GM19455 (cell line): Measurements from ENCODE around the gene UBE2H.

ENCODE experiments used
- ATAC-seq: cut with Tn5 transposase; IDR thresholded peaks from one replicate; pipeline ENCODE4 v1.9.1; 2021; ENCODE audit not compliant: unreplicated experiment

The UBE2H gene

DNA sequence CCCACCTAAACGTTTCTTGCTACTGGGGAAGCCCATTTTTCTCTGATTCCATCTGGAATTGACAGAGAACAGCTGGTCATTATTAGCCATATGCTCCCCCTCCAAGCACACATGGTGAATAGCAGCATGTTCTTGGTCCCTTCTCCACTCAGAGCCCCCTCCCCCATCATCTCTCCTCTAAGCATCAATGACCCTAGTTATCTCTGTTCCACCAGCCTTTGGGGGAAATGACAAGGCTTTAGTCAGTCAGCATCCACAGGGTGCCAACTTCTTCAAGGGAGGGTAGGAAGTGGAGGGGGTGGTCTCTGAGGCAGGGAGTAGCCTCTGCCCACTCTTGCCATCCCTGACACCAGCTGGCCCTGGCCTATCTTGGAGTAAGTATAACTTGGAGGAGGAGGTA lies 163.1 kb downstream of the UBE2H start:
- no peak for ATAC-seq

DNA sequence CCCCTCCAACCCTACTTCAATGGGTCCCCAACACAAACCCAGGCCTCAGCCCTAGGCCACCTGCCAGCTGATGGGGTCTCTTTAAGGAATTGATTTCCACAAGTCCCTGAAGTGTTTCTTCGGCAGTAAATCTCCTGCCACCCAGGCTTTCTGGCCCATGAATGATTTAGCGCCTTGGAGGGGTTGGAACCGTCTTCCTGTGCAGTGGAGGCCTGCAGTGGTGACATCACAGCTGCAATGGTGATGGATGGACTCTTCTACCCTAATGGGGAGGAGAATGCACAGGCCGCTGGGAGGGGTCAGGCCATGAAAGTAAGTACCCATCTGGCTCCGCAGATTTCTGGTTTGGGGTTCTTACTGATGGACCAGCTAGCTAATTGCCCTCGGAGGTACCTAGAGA lies 163.8 kb downstream of the UBE2H start:
- ATAC-seq: no peak

DNA sequence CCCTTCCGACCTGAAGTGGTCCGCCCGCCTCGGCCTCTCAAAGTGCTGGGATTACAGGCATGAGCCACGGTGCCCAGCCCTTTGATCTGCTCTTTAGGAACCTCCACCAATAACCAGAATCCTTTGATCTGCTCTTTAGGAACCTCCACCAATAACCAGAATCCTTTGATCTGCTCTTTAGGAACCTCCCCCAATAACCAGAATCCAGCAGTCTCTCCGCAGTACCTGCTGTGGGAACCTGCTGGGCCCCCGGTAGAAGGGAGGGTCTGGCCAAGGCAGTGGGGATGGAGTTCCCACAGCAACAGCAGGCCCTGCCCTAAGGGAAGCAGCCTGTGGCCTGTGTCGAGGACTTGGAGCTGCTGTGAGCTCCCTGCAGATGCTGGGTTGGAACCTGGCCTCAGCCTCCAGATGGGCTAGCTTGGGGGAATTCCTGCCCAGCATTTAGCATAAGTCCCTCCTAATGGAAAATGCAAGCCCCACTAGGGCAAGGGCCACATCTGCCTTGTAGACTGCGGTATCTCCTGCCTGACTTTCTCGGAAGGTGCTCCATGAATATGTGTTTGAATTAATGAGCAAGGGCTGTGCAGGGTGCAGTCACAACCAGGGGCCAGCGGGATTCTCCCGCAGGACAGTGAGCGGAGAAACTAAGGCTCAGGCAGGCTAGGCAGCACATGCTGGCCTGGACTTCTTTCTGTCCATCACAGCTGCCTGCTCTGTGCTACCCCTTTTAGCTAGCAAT lies 165.8 kb downstream of the UBE2H start:
- ATAC-seq: no peak

DNA sequence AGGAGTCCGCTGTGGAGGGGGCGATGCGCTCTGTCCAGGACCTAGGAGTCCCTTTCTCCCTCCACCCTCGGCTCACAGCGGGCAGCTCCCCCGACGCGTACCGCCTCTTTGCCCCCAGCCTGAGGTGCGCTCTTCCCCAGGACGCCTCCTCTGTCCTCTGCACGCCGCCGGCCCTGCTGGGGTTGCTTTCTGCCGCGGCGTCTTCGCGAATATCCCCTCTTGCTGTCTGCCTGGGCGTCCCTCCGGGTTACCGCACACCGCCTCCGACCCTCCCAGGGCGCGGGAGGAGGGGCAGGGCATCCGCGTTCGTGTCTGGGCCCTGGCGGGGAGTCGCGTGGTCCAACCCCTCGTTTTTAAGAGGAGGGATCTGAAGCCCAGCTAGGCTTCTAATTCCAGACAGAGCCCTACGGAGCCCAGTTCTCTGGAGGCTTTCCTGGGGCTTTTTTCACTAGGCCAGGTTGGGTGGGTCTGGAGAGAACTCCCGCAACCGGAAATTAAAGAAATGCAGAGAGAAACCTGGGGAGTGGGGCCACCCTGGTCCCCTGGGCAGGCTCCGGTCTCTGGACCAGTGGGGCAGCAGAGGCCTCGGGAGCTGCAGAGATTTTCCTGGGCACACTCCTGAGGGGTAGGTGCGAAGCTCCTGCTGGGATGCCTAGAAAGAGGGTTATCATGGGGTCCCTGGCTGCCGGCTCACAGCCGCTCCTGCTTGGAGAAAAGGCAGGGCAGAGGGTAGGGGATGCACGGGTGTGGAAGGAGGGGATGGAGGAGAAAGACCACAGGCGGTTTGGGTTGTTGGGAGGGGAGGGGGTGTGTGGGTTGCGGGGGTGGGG lies 166.9 kb downstream of the UBE2H start:
- no peak for ATAC-seq

DNA sequence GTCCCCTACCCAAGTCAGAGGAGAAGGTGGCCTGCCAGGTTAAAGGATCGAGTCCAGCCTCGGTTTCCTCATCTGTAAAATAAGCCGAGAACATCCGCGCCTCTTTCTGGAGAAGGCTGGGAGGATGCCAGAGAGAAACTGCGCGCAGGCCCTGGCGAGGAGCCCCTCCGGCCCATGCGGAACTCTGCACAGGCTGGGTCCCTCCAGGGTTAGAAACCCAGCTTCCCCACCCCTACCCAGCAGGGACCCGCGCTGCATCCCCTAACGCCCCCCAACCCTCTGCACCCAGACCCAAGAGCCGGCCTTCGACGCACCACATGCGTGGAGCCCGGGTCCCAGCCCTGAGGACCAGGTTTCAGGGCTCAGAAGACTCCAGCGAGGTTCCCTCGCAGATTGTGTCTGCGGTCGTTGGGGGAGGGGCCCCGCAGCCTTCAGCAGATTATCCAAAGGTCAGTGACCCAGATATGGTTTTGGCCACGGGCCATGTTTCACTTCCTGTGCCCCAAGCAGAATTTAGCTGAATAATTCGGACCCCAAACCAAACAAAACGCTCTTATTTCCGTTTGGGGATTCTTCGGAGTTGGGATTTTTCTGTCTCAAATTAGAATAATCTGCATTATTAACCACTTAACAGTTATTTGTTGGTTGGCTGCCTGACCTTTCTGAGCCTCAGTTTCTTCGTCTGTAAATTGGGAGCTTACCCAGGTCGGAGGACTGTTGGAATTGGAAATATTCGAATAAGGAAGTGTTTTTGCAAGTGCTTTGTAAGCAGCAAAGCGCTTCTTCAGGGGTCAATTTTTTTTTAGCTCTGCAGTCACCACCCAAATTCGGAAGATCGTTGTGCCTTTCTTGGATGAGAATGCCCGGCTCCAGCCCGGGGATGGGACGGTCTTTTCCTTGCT lies 167.7 kb downstream of the UBE2H start:
- ATAC-seq: no peak

DNA sequence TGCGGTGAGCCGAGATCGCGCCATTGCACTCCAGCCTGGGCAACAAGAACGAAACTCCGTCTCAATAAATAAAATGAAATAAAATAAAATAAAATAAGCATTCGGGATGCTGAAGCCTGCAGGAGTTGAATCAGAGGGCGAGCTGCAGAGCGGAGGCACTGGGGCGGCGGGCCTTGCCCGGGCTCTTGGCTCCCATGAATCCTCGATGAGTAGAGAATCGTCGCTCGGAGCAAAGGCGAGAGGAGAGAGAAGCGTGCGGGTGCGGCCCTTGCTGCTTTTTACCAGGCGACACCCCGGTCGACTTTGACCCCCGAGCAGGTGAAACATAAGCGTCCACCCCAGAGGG lies 168.3 kb downstream of the UBE2H start:
- no peak for ATAC-seq

DNA sequence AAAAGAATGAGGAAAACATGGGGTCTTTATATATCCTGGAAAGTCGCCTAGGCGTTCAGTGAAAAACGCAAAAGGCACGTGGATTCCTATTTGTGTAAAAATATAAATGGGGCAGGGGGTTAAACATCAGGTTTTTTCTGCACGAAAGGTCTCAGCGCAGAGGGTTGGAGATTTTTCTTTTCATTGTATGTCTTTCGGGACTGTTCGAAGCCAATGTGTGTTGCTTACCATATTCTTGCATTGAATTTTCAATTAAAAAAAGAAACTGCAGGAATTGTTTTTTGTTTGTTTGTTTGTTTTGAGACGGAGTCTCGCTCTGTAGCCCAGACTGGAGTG lies 169.2 kb downstream of the UBE2H start:
- ATAC-seq: no peak

DNA sequence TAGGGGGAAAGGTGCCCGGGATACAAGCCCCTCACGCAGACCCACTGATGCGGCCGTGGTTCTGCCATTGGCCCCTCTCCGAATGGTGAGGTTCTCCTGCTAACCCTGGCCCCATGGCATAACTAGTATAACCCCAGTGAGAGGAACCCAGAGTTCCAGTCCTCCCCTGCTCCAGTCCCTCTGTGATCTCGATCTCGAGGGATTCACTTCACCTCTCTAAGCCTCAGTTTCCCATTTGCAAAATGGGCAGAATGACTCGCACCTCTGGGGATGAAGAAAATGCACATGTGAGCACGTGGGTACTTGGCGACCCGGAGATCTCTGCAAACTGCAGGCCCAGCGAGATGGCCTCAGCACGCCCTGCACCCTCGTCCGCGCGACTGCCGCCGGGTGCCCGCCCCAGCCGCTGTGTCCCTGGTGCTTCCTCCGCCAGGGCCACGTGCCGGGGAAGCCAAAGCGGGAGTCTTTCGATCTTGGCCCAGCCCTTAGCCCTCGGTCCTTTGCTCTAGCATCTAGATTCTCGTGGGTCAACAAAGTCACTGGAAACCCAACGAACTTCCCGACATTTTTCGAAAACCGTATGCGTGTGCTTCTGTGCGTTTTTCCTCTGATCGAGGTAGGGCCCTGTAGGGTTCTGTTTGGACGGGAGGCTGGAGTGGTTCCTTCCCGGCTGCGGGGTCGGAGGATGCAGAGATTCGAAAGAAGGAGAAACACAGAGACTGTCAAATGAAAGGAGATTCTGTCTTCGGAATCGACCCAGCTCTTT lies 169.8 kb downstream of the UBE2H start:
- ATAC-seq: no peak

DNA sequence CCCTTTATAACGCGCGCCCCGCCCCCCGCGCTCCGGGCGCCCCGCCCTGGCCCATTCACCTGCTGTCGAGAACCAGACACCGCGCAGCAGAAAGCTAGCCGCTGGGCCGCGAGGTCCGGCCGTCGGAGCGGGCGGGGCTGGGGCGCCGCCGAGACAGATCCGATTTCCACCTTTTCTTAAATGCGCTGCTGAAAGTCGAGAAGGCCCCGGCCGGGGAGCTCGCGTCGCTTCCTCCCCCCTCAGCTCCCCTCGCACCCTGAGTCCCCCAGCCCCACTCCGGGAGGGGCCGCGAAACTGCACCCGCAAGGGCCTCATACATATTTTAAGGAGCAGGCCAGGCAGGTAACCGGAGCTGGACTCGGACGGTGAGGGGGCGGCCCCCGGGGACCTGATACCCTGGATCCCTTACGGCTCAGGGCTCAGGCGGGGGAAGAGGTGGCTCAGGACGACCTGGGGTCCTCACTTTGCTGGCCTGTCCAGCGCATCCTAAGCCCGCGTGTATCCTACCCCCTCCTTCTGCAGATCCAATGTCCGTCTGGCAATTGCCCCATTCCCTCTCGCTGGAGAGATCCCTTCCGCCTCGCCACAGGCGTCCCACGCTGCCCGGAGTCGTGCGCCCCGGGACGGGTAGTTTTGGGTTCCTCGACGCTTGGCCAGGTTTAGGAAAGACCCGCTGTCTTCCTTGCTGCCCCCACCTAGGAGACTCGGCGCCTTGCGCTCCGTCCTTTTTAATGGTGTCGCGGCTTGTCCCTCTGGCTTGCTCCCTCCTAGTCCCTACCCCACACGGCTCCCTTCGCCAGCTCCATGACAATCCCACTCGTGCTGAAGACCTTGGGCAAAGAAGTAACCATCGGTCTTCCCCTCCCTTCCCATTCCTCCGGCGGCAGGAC lies 170.6 kb downstream of the UBE2H start:
- ATAC-seq: no peak

DNA sequence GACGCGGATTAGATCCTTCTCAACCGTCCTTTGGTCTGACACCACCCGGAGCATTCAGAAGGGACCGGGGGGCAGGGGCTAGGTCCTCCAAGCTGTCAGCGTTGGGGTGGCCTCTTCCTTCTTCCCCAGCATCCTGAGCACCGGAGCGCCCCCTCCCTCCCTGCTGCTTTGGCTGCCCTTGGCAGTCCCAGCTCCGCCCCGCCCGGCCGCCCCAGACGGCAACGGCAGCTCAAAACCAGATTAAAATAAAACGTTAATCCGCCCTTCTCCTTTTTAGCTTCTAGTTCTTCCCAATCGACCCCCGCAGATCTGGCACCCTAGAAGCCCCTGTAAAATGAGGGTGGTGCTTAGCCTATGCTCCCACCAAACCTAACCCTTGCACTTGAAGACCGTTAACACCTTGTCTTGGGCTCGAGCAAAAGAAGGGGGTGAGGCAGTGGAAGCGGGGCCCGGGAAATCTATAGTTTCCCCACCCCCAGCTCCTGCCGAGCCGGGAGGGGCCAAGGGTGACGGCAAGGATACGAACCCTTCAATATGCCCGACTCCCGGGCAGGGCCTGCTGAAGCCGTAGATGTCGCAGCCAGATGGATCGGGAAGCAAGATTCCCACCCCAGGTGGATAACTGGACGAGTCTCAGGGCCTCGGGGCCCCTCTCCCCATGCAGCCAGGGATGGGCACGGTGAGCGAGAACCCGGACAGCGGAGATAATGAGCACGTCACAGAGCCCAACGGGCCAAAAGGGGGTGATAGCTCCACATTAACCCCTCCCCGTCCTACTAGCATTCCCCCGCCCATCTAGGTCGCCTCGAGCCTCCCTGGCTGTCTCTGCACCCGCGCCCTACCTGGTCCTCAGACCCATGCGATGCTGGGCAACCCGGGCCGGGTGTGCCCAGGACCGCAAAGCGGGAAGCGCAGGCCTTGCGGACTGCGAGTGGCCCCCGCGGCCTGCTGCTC lies 171.5 kb downstream of the UBE2H start:
- no peak for ATAC-seq
